Neural cell (in vitro differentiated cells): ENCODE results near the gene NF1. TPM values are rescaled to one million over a fixed set of nuclear protein-coding genes. Genes with fewer than 3 reads are reported as not detected.

ENCODE experiments used
- H2AFZ ChIP-seq: fragments of 200-600, 300-800 bp; sonication (generic), shearing (Covaris generic); 2 replicates; pipeline ENCODE4 v1.6.0; 2014; ENCODE audit warnings: low read depth, mild to moderate bottlenecking, antibody characterized with exemption, low read length, moderate library complexity
- H3F3A ChIP-seq: fragments of 200-600 bp; shearing (Covaris generic); 2 replicates; pipeline ENCODE4 v1.6.1; 2016; ENCODE audit warnings: mild to moderate bottlenecking, moderate library complexity, mixed read lengths, antibody characterized with exemption, low read length; ENCODE audit not compliant: insufficient read depth, poor library complexity, severe bottlenecking
- H3K27ac ChIP-seq: fragments of 200-600, 300-800 bp; sonication (generic), shearing (Covaris generic); 2 replicates; pipeline ENCODE4 v1.5.1; 2014; ENCODE audit warnings: mild to moderate bottlenecking, low read length, moderate library complexity
- H3K27me3 ChIP-seq: fragments of 300-800, 200-600 bp; sonication (generic), shearing (Covaris generic); 2 replicates; pipeline ENCODE4 v1.6.0; 2014; ENCODE audit warnings: mild to moderate bottlenecking, low read depth, low read length, moderate library complexity; ENCODE audit not compliant: insufficient read depth
- H3K36me3 ChIP-seq: fragments of 300-800, 200-600 bp; sonication (generic), shearing (Covaris generic); 2 replicates; pipeline ENCODE4 v1.5.1; 2014; ENCODE audit warnings: mild to moderate bottlenecking, antibody characterized with exemption, low read length, moderate library complexity; ENCODE audit not compliant: insufficient read depth
- H3K4me2 ChIP-seq: fragments of 300-800, 200-600 bp; sonication (generic), shearing (Covaris generic); 2 replicates; pipeline ENCODE4 v1.6.0; 2014; ENCODE audit warnings: mild to moderate bottlenecking, low read length
- H3K4me3 ChIP-seq: fragments of 300-800, 200-600 bp; sonication (generic), shearing (Covaris generic); 2 replicates; pipeline ENCODE4 v1.5.1; 2014; ENCODE audit warnings: mild to moderate bottlenecking, low read length, moderate library complexity
- H3K79me2 ChIP-seq: fragments of 200-600 bp; shearing (Covaris generic); replicated peaks from 2 replicates; pipeline ENCODE4 v1.6.0; 2014; ENCODE audit warnings: mild to moderate bottlenecking, low read length, moderate library complexity; ENCODE audit not compliant: insufficient read depth
- H3K9ac ChIP-seq: fragments of 300-800, 200-600 bp; sonication (generic), shearing (Covaris generic); 2 replicates; pipeline ENCODE4 v1.6.1; 2016; ENCODE audit warnings: mild to moderate bottlenecking, low read length, mixed read lengths
- H3K9me2 ChIP-seq: fragments of 200-600 bp; shearing (Covaris generic); 2 replicates; pipeline ENCODE4 v1.6.1; 2016; ENCODE audit warnings: mild to moderate bottlenecking, low read length, mixed read lengths; ENCODE audit not compliant: insufficient read depth
- H3K9me3 ChIP-seq: fragments of 200-600, 300-800 bp; sonication (generic), shearing (Covaris generic); 2 replicates; pipeline ENCODE4 v1.6.1; 2016; ENCODE audit warnings: mild to moderate bottlenecking, mixed run types, low read length, moderate library complexity, mixed read lengths
- H4K20me1 ChIP-seq: fragments of 200-600 bp; shearing (Covaris generic); 2 replicates; pipeline ENCODE4 v1.6.1; 2016; ENCODE audit warnings: mild to moderate bottlenecking, mixed run types; ENCODE audit not compliant: insufficient read depth
- CTCF ChIP-seq: fragments of 450-650 bp; IDR thresholded peaks from 2 replicates; pipeline ENCODE4 v1.5.1; 2014; ENCODE audit warnings: antibody characterized with exemption, mild to moderate bottlenecking, moderate library complexity; ENCODE audit not compliant: poor library complexity, severe bottlenecking
- EP300 ChIP-seq: fragments of 450-650 bp; conservative IDR thresholded peaks from 2 replicates; pipeline ENCODE4 v1.6.1; 2014; ENCODE audit warnings: antibody characterized with exemption, mild to moderate bottlenecking, moderate library complexity; ENCODE audit not compliant: poor library complexity, severe bottlenecking
- EZH2 ChIP-seq: fragments of 200-600, 300-800 bp; shearing (Covaris generic), sonication (generic); IDR thresholded peaks from 2 replicates; pipeline ENCODE4 v1.6.1; 2014; ENCODE audit warnings: antibody characterized with exemption, low read length, borderline replicate concordance, mild to moderate bottlenecking; ENCODE audit not compliant: insufficient read depth, poor library complexity, severe bottlenecking
- MXI1 ChIP-seq: fragments of 450-650 bp; conservative IDR thresholded peaks from 2 replicates; pipeline ENCODE4 v1.6.1; 2014; ENCODE audit warnings: antibody characterized with exemption, mild to moderate bottlenecking; ENCODE audit not compliant: poor library complexity, severe bottlenecking
- POLR2AphosphoS5 ChIP-seq: IDR thresholded peaks from 2 replicates; pipeline ENCODE4 v1.6.1; 2012
- RAD21 ChIP-seq: fragments of 450-650 bp; conservative IDR thresholded peaks from 2 replicates; pipeline ENCODE4 v1.6.1; 2014; ENCODE audit warnings: antibody characterized with exemption, mild to moderate bottlenecking, moderate library complexity
- REST ChIP-seq: IDR thresholded peaks from 2 replicates; pipeline ENCODE4 v1.6.1; 2012; ENCODE audit warnings: borderline replicate concordance
- SMC3 ChIP-seq: fragments of 450-650 bp; conservative IDR thresholded peaks from 2 replicates; pipeline ENCODE4 v1.6.1; 2014; ENCODE audit warnings: antibody characterized with exemption, mild to moderate bottlenecking, moderate library complexity; ENCODE audit not compliant: poor library complexity
- TAF1 ChIP-seq: IDR thresholded peaks from 2 replicates; pipeline ENCODE4 v1.6.1; 2012; ENCODE audit warnings: low read depth
- polyA plus RNA-seq: library from polyadenylated mRNA; depleted of rRNA; stranded (reverse); fragments of >200 nt; gene quantifications from 2 replicates; pipeline ENCODE4 v1.2.3, GENCODE V29; 2014

NF1 gene
- polyA plus RNA-seq, 1 donor from 2014 or later: 22.4 TPM

- Histone ChIP-seq H4K20me1 (no peaks in the 10 kb centered on the region), H3K4me2 (no peak overlapping the region), H3K36me3 (peaks cover 15% of the 10 kb centered on the region), H3K9me2 (no peaks in the 10 kb centered on the region), H3K9ac (no peak overlapping the region), H3K27ac (no peak overlapping the region), H3K27me3 (no peaks in the 10 kb centered on the region), H3K79me2 (no peaks in the 10 kb centered on the region), H3K9me3 (no peaks in the 10 kb centered on the region), H3K4me3 (no peak overlapping the region), H2AFZ (no peak overlapping the region), H3F3A (no peaks in the 10 kb centered on the region)
- no peak for TF ChIP-seq RAD21
- TF ChIP-seq SMC3: no peak
- no peak for TF ChIP-seq MXI1
- TF ChIP-seq TAF1: no peak
- TF ChIP-seq POLR2AphosphoS5: no peak
- TF ChIP-seq EZH2: no peak
- TF ChIP-seq CTCF: no peak
- TF ChIP-seq EP300: no peak
Observed at GRCh38 chr17:31357091-31357490, 262.3 kb downstream of the NF1 start.

GRCh38 chr17:31357839-31358394, 263.1 kb downstream of the NF1 start:
- H4K20me1 ChIP-seq: no peaks in the 10 kb centered on the region
- H3K9ac ChIP-seq: no peak overlapping the region
- no peaks in the 10 kb centered on the region for H3K9me3 ChIP-seq
- H3K36me3 ChIP-seq: peaks cover 19% of the 10 kb centered on the region
- H3K27me3 ChIP-seq: no peaks in the 10 kb centered on the region
- no peaks in the 10 kb centered on the region for H3K79me2 ChIP-seq
- no peak overlapping the region for H2AFZ ChIP-seq
- no peak overlapping the region for H3K4me2 ChIP-seq
- TF ChIP-seq CTCF (no peak), EZH2 (no peak), MXI1 (no peak), REST (no peak), SMC3 (no peak), EP300 (no peak), TAF1 (no peak), RAD21 (no peak), POLR2AphosphoS5 (no peak)
- no peak overlapping the region for H3K4me3 ChIP-seq
- H3F3A ChIP-seq: no peaks in the 10 kb centered on the region
- no peaks in the 10 kb centered on the region for H3K9me2 ChIP-seq
- no peak overlapping the region for H3K27ac ChIP-seq
